Measurements from ENCODE around the gene AVPI1. TPM values are rescaled to one million over a fixed set of nuclear protein-coding genes. Genes with fewer than 3 reads are reported as not detected.

The AVPI1 gene
- total and polyA plus RNA-seq, 2 of the 13 experiments (the other 11 are each of a cell fraction or from before 2014, with no cell fraction given), result 39.8 to 61.2 TPM

GRCh38 chr10:97640174-97640867, 46.7 kb downstream of the AVPI1 start, which contains the start of gene PI4K2A (continued):
- TF ChIP-seq PAXIP1 (CRISPR knock-in tag; conservative IDR thresholded peaks at IDR 0.05), result no peak
- TF ChIP-seq, protein P1, sequence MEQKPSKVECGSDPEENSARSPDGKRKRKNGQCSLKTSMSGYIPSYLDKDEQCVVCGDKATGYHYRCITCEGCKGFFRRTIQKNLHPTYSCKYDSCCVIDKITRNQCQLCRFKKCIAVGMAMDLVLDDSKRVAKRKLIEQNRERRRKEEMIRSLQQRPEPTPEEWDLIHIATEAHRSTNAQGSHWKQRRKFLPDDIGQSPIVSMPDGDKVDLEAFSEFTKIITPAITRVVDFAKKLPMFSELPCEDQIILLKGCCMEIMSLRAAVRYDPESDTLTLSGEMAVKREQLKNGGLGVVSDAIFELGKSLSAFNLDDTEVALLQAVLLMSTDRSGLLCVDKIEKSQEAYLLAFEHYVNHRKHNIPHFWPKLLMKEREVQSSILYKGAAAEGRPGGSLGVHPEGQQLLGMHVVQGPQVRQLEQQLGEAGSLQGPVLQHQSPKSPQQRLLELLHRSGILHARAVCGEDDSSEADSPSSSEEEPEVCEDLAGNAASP (CRISPR knock-in tag; IDR thresholded peaks at IDR 0.05; ENCODE audit: borderline replicate concordance), result peak; percentile 20; the same call in 1 of the 2 replicates
- TF ChIP-seq, protein P2, sequence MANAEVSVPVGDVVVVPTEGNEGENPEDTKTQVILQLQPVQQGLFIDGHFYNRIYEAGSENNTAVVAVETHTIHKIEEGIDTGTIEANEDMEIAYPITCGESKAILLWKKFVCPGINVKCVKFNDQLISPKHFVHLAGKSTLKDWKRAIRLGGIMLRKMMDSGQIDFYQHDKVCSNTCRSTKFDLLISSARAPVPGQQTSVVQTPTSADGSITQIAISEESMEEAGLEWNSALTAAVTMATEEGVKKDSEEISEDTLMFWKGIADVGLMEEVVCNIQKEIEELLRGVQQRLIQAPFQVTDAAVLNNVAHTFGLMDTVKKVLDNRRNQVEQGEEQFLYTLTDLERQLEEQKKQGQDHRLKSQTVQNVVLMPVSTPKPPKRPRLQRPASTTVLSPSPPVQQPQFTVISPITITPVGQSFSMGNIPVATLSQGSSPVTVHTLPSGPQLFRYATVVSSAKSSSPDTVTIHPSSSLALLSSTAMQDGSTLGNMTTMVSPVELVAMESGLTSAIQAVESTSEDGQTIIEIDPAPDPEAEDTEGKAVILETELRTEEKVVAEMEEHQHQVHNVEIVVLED (CRISPR knock-in tag; IDR thresholded peaks at IDR 0.05; ENCODE audit: borderline replicate concordance), result peak; percentile 75; the same call in 1 of the 2 replicates
- 0 out of 2 replicates have a peak, but pooled peaks have one; percentile 4 for TF ChIP-seq DMAP1 (CRISPR knock-in tag; IDR thresholded peaks at IDR 0.05)
- TF ChIP-seq SRSF9 (IDR thresholded peaks at IDR 0.05; ENCODE audit: borderline replicate concordance, insufficient read depth, low read depth, low read length, poor library complexity, severe bottlenecking), result no peak
- TF ChIP-seq ZNF20 (CRISPR knock-in tag; IDR thresholded peaks at IDR 0.05), result no peak
- TF ChIP-seq, protein P3, sequence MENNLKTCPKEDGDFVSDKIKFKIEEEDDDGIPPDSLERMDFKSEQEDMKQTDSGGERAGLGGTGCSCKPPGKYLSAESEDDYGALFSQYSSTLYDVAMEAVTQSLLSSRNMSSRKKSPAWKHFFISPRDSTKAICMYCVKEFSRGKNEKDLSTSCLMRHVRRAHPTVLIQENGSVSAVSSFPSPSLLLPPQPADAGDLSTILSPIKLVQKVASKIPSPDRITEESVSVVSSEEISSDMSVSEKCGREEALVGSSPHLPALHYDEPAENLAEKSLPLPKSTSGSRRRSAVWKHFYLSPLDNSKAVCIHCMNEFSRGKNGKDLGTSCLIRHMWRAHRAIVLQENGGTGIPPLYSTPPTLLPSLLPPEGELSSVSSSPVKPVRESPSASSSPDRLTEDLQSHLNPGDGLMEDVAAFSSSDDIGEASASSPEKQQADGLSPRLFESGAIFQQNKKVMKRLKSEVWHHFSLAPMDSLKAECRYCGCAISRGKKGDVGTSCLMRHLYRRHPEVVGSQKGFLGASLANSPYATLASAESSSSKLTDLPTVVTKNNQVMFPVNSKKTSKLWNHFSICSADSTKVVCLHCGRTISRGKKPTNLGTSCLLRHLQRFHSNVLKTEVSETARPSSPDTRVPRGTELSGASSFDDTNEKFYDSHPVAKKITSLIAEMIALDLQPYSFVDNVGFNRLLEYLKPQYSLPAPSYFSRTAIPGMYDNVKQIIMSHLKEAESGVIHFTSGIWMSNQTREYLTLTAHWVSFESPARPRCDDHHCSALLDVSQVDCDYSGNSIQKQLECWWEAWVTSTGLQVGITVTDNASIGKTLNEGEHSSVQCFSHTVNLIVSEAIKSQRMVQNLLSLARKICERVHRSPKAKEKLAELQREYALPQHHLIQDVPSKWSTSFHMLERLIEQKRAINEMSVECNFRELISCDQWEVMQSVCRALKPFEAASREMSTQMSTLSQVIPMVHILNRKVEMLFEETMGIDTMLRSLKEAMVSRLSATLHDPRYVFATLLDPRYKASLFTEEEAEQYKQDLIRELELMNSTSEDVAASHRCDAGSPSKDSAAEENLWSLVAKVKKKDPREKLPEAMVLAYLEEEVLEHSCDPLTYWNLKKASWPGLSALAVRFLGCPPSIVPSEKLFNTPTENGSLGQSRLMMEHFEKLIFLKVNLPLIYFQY (CRISPR knock-in tag; IDR thresholded peaks at IDR 0.05; ENCODE audit: borderline replicate concordance), result peak; percentile 71
- TF ChIP-seq KLF9 (CRISPR knock-in tag; IDR thresholded peaks at IDR 0.05; ENCODE audit: low read depth), result peak; percentile 79; the same call in 1 of the 2 replicates
- peak; percentile 75 for TF ChIP-seq POGZ (CRISPR knock-in tag; IDR thresholded peaks at IDR 0.05)
- no peak for TF ChIP-seq SMC3 (IDR thresholded peaks at IDR 0.05; ENCODE audit: low read length)
- no peak for TF ChIP-seq MZF1 (CRISPR knock-in tag; IDR thresholded peaks at IDR 0.05; ENCODE audit: borderline replicate concordance)
- no peak for TF ChIP-seq ATAD3A (CRISPR knock-in tag; IDR thresholded peaks at IDR 0.05)
- TF ChIP-seq AFF4 (CRISPR knock-in tag; IDR thresholded peaks at IDR 0.05), result no peak

Measured in HepG2 (cell line).